Neutrophil (primary cell): ENCODE data around the gene MRM3.

Experiments
- H3K27ac ChIP-seq: fragments of 200-600 bp; sonication (generic); 2 replicates; pipeline ENCODE4 v1.5.1; 2016; ENCODE audit warnings: mild to moderate bottlenecking, moderate library complexity
- H3K27me3 ChIP-seq: fragments of 200-600 bp; sonication (generic); 2 replicates; pipeline ENCODE4 v1.6.0; 2016; ENCODE audit warnings: mild to moderate bottlenecking
- H3K36me3 ChIP-seq: fragments of 200-600 bp; sonication (generic); 2 replicates; pipeline ENCODE4 v1.5.1; 2017
- H3K4me1 ChIP-seq, 2 experiments: fragments of 200-600 bp in 1 of 2; sonication (generic) in 1 of 2; 1 replicate in 1 of 2; 2 replicates in 1 of 2; pipeline versions ENCODE4 v1.5.1 to v1.6.1; 2013 to 2016; ENCODE audit warnings: low read depth in 1 of 2, low read length in 1 of 2, mild to moderate bottlenecking in 1 of 2, moderate library complexity in 1 of 2; ENCODE audit not compliant: control insufficient read depth in 1 of 2, insufficient read depth in 1 of 2
- H3K4me3 ChIP-seq, 2 experiments: fragments of 200-600 bp in 1 of 2; sonication (generic) in 1 of 2; 1 replicate in 1 of 2; 2 replicates in 1 of 2; pipeline ENCODE4 v1.5.1; 2013 to 2016; ENCODE audit warnings: low read depth in 1 of 2, low read length in 1 of 2, mild to moderate bottlenecking in 1 of 2, moderate library complexity in 1 of 2
- H3K9me3 ChIP-seq: fragments of 200-600 bp; sonication (generic); 2 replicates; pipeline ENCODE4 v1.5.1; 2016
- TF ChIP-seq, protein P1 (sequence below): fragments of 200-600 bp; sonication (generic); IDR thresholded peaks from 2 replicates; pipeline ENCODE4 v1.5.1; 2016; ENCODE audit warnings: antibody characterized with exemption

The MRM3 gene

GRCh38 chr17:797236-797840, 15.2 kb downstream of the MRM3 start:
- Histone ChIP-seq H3K4me3 (no peak overlapping the region), H3K27ac (no peak overlapping the region), H3K36me3 (peaks cover 7% of the 10 kb centered on the region), H3K27me3 (no peaks in the 10 kb centered on the region), H3K9me3 (no peaks in the 10 kb centered on the region), H3K4me1 (peaks cover 0 to 3% of the 10 kb centered on the region in 2 experiments)
- TF ChIP-seq, protein P1, sequence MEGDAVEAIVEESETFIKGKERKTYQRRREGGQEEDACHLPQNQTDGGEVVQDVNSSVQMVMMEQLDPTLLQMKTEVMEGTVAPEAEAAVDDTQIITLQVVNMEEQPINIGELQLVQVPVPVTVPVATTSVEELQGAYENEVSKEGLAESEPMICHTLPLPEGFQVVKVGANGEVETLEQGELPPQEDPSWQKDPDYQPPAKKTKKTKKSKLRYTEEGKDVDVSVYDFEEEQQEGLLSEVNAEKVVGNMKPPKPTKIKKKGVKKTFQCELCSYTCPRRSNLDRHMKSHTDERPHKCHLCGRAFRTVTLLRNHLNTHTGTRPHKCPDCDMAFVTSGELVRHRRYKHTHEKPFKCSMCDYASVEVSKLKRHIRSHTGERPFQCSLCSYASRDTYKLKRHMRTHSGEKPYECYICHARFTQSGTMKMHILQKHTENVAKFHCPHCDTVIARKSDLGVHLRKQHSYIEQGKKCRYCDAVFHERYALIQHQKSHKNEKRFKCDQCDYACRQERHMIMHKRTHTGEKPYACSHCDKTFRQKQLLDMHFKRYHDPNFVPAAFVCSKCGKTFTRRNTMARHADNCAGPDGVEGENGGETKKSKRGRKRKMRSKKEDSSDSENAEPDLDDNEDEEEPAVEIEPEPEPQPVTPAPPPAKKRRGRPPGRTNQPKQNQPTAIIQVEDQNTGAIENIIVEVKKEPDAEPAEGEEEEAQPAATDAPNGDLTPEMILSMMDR, result no peak

GRCh38 chr17:798246-798645, 16.1 kb downstream of the MRM3 start:
- Histone ChIP-seq H3K4me1 (no peaks in the 10 kb centered on the region), H3K27ac (no peak overlapping the region)
- TF ChIP-seq, protein P1, result no peak

GRCh38 chr17:799261-799660, 17.1 kb downstream of the MRM3 start:
- no peaks in the 10 kb centered on the region for H3K9me3 ChIP-seq
- H3K27me3 ChIP-seq, result no peaks in the 10 kb centered on the region
- H3K4me3 ChIP-seq, result no peak overlapping the region
- H3K4me1 ChIP-seq, result no peaks in the 10 kb centered on the region
- H3K36me3 ChIP-seq, result no peaks in the 10 kb centered on the region
- TF ChIP-seq, protein P1, result no peak
- no peak overlapping the region for H3K27ac ChIP-seq

More at GRCh38 chr17:798246-798645, 16.1 kb downstream of the MRM3 start:
- Histone ChIP-seq H3K4me3 (no peak overlapping the region), H3K9me3 (no peaks in the 10 kb centered on the region), H3K27me3 (no peaks in the 10 kb centered on the region), H3K36me3 (no peaks in the 10 kb centered on the region)

DNA sequence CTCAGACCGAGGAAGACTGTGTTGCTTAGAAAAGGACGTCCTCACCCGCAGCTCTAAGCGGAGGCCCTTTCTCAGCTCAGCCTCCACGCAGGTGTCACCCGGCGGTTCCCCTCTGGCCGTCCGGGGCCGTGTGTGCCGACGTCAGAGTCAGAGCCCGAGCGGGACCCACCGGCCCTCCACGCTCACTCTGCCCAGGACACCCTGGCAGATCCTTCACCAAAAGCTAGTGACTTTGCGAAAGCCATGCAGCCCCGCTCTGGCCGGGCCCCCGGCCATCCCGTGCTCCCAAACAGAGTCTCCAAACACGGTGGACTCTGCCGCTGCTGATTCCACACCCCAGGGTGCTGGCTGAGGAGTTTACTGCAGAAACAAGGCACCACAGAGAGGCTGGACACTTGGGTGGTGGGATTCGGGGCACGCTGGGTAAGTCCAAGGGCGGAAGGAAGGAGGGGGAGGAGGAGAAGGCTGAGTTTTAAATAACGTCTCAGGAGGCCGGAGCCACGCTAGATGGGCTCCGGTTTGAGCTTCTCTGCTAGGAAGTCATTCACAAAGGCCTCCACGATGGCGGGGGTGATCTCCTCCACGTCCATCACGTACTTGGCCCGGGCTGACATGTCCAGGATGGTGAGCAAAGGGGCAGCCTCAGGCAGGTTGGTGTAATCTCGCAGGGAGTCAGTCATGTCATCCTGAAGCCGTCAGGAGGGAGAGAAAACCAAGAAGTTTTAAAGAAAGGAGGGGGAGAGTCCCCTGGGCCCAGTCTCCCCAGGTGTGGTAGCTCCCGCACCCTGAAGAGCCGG, 18.5 kb downstream of the MRM3 start:
- TF ChIP-seq, protein P1, result no peak
- H3K36me3 ChIP-seq, result no peaks in the 10 kb centered on the region
- H3K27me3 ChIP-seq, result no peaks in the 10 kb centered on the region
- H3K4me3 ChIP-seq, result no peak overlapping the region
- no peaks in the 10 kb centered on the region for H3K4me1 ChIP-seq
- H3K9me3 ChIP-seq, result no peaks in the 10 kb centered on the region
- H3K27ac ChIP-seq, result no peak overlapping the region

DNA sequence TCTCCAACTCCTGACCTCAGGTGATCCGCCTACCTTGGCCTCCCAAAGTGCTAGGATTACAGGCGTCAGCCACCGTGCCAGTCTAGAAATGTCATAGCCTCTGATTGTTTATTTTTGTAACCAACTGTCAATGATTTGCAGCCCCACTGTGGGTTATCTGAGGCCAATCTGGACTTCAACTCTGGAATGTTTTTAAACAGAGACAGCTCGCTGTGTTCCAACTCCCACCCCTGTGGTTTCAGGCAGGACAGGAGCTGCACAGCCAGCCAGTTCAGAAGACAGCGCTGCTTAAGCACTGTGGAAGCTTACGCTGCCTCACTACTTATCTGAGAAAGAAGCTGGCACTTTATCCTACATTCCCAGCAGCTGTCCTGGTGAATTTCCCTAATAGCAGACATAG, 19.5 kb downstream of the MRM3 start:
- Histone ChIP-seq H3K4me3 (no peak overlapping the region), H3K4me1 (no peaks in the 10 kb centered on the region), H3K9me3 (no peaks in the 10 kb centered on the region), H3K27me3 (no peaks in the 10 kb centered on the region), H3K27ac (no peak overlapping the region), H3K36me3 (no peaks in the 10 kb centered on the region)
- TF ChIP-seq, protein P1, result no peak
